ENCODE data around the gene EBF3.

EBF3 gene

DNA sequence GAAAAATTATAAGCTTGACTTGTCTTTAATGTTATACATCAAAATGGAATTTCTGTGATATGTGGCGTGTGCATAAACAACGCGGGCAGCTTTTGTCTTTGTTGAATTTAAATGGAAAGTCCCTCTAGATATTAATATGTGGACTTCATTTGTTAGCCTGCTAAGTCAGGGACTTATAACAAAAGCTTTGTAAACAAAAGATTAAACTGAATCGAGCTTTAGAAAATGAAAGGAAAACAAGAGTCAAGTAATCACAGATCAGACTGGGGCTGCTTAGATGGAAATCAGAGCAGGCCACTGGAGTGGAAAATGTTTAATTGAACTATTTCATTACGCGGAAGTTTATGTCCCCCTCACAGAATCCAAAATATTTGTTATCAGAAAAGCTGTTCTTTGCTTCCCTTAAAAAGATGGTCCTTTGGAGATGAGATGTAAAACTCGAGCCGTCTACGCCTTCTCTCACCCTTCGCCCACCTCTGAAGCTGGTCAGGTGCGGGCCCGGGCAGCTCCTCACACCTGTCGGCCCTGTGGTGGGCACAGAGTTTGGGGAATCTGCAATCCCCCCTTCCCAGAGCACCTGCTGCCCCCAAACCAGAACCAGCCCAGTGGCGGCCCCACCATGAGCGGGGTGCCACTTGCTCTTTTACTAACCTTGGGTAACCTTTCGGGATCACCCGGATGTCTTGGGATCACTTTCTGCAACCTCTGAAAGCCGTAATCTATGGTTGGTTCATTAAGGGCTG lies 116.2 kb downstream of the EBF3 start:
- H3K27ac ChIP-seq: no peak overlapping the region

DNA sequence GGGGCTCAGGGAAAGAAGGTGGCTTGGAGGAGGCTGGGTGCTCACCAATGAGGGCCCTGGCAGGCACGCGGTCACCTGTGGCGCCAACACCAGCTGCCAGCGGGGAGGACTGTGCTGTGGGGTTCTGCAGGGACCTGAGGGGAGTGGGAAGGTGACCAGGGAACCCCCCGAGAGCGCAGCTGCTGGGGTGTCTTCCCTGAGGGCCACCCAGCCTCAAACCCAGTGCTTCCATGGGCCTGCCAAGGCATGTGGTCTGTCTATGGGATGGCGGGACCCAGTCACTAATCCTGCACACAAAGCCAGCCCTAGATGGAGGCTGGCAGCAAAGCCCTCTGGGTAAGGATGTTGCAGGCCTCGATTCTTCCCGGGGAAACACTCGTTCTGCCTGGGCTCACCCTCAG lies 117.1 kb downstream of the EBF3 start:
- TF ChIP-seq, protein P1, sequence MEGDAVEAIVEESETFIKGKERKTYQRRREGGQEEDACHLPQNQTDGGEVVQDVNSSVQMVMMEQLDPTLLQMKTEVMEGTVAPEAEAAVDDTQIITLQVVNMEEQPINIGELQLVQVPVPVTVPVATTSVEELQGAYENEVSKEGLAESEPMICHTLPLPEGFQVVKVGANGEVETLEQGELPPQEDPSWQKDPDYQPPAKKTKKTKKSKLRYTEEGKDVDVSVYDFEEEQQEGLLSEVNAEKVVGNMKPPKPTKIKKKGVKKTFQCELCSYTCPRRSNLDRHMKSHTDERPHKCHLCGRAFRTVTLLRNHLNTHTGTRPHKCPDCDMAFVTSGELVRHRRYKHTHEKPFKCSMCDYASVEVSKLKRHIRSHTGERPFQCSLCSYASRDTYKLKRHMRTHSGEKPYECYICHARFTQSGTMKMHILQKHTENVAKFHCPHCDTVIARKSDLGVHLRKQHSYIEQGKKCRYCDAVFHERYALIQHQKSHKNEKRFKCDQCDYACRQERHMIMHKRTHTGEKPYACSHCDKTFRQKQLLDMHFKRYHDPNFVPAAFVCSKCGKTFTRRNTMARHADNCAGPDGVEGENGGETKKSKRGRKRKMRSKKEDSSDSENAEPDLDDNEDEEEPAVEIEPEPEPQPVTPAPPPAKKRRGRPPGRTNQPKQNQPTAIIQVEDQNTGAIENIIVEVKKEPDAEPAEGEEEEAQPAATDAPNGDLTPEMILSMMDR (IDR thresholded peaks at IDR 0.05): no peak
- Histone ChIP-seq H3K4me3 (no peak overlapping the region), H3K27ac (no peak overlapping the region)
- DNase-seq (ENCODE audit: low spot score): peak; percentile 70

More for the DNA sequence above, 116.2 kb downstream of the EBF3 start:
- TF ChIP-seq, protein P1 (IDR thresholded peaks at IDR 0.05): no peak
- no peak for DNase-seq (ENCODE audit: low spot score)
- H3K4me3 ChIP-seq: no peak overlapping the region

DNA sequence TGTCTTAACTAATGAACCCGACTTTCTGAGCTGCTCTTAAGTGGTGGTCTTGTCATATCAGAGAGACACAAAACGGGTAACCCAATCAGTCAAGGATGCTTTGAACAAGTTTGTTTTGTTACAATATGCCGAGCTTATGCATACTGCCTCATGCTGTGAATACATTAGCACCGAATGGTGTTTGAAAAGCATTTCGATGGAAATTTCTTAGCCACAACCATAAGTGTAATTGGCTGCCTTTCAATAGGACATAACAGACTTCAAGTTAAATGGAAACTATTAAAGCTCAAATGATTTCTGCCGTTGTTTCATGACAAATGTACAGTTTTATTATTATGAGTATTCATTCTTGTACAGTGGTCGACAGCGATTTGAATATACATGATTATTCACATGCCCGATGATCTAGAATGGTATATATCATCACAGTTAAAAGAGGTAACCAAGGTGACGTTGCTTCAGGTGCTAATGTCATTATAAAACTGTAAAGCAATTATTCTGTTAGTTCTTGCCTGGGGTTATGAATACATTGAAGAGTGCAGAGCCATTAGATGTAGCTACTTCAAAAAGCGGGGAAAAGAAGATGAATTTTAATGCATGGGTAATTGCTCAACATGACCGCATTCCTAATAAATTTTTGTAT lies 118.8 kb downstream of the EBF3 start:
- no peak for DNase-seq (ENCODE audit: low spot score)
- no peak overlapping the region for H3K27ac ChIP-seq
- TF ChIP-seq, protein P1 (IDR thresholded peaks at IDR 0.05): no peak
- H3K4me3 ChIP-seq: no peak overlapping the region

DNA sequence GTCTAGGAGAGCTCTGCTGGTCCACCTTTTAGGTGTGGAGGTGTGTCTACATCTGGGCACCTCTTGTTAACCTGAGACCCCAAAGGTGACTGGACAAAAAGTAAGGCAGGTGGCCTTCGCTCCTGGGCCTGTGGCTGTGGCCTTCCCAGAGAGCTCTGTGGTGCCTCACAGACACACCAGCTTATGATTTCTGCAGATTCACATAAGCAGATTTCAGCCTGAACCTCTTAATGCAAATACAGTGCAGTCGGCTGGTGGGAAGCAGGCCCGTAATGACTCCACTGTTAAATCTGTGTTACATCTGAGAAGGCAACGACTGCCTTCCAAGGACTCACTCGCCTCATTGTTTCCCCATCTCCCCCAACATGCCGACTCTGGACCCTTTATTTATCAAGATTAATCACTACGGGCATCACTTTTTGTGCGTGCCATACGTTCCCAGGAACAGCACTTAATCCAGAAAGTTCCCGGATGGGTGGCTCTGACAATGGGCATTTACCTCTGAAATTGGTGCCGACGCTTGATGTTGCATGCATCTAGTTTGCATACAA lies 119.8 kb downstream of the EBF3 start:
- DNase-seq (ENCODE audit: low spot score): no peak
- Histone ChIP-seq H3K27ac (no peak overlapping the region), H3K4me3 (no peak overlapping the region)
- TF ChIP-seq, protein P1 (IDR thresholded peaks at IDR 0.05): no peak

DNA sequence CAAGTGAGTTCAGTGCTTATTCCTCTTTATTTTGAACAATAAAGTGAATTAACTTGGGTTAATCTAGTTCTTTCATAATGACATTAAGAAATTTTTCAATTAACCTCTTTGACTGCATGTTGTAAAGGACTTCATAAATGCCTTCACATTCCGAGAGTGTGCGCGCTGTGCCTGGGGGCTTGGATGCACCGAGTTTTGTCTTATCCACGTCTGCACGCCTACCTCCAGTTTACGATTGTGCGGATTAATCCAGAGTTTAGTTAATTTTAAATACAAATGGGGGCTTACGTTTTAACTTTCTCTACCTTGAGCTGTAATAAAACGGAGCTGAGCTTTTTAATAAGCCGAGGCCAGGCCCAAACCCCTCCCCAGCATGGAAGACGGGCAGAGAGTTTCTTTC lies 120.4 kb downstream of the EBF3 start:
- H3K27ac ChIP-seq: no peak overlapping the region
- DNase-seq (ENCODE audit: low spot score): no peak
- H3K4me3 ChIP-seq: no peak overlapping the region
- TF ChIP-seq, protein P1 (IDR thresholded peaks at IDR 0.05): no peak

DNA sequence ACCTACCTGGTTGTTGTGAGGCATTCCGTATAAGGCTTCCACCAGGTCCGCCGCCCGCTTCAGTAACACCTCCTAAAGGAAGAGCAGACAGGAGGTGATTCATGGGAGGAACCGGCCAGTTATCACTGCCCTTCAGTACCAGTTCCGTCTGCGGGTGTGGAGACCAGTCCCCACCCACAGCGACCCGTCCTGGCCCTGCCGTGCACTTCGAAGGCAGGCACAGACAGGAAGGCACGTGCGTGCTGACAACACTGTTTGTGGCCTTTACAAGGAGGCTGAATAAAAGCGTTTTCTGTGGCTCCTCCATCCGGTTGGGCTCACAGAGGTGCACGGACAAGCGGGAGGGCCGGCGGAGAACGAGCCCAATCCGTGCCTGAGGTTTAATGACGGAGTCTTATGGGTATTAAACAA lies 120.9 kb downstream of the EBF3 start:
- TF ChIP-seq, protein P1 (IDR thresholded peaks at IDR 0.05): no peak
- DNase-seq (ENCODE audit: low spot score): no peak
- Histone ChIP-seq H3K27ac (no peak overlapping the region), H3K4me3 (no peak overlapping the region)

Measured in coronary artery (tissue), 2 donors.